Effector memory CD4-positive, alpha-beta T cell (primary cell): Measurements from ENCODE around the gene SEPTIN1.
A peak's percentile ranks its signal among the peaks of the same experiment; 100 is the strongest.

Experiments used
- DNase-seq, 3 donors: peaks; one replicate each; pipeline ENCODE4 v3.0.0-alpha.2; 2020
- H3K27ac ChIP-seq: 2 replicates; pipeline ENCODE4 v1.7.0; 2013; ENCODE audit warnings: mild to moderate bottlenecking, low read length, moderate library complexity; ENCODE audit not compliant: insufficient read depth, poor library complexity, severe bottlenecking
- H3K27me3 ChIP-seq: replicated peaks from 2 replicates; pipeline ENCODE4 v1.7.0; 2013; ENCODE audit warnings: mild to moderate bottlenecking, low read length; ENCODE audit not compliant: insufficient read depth, control insufficient read depth, poor library complexity, severe bottlenecking
- H3K36me3 ChIP-seq: 2 replicates; pipeline ENCODE4 v1.7.0; 2013; ENCODE audit warnings: mild to moderate bottlenecking, low read length, moderate library complexity; ENCODE audit not compliant: control insufficient read depth, insufficient read depth
- H3K4me1 ChIP-seq: 2 replicates; pipeline ENCODE4 v1.7.0; 2013; ENCODE audit warnings: low read length, mild to moderate bottlenecking; ENCODE audit not compliant: control insufficient read depth, insufficient read depth, poor library complexity, severe bottlenecking
- H3K4me3 ChIP-seq: 2 replicates; pipeline ENCODE4 v1.7.0; 2013; ENCODE audit warnings: low read length, low read depth, mild to moderate bottlenecking; ENCODE audit not compliant: insufficient read depth, poor library complexity, severe bottlenecking
- H3K9me3 ChIP-seq: 2 replicates; pipeline ENCODE4 v1.7.0; 2013; ENCODE audit warnings: mild to moderate bottlenecking, low read length, moderate library complexity; ENCODE audit not compliant: control insufficient read depth

Gene SEPTIN1

DNA sequence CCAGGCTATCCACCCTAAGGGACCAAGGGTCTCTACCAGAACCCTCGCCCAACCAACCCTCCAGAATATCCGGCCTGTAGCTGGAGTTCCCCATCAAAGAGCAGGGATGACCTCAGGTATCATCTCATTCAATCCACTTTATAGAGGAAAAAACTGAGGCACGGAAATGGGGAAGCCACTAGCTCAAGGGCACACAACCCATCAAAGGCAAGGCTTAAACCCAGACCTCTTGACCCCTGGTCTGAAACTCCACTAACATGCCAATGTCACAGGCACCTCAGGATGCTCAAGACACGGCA lies 13.6 kb downstream of the SEPTIN1 start:
- Histone ChIP-seq H3K27ac (peak overlapping the region; percentile 65), H3K27me3 (no peaks in the 10 kb centered on the region), H3K4me3 (peak overlapping the region; percentile 73), H3K36me3 (peaks cover 15% of the 10 kb centered on the region), H3K9me3 (no peaks in the 10 kb centered on the region), H3K4me1 (peaks cover 27% of the 10 kb centered on the region)
- DNase-seq = no peak

DNA sequence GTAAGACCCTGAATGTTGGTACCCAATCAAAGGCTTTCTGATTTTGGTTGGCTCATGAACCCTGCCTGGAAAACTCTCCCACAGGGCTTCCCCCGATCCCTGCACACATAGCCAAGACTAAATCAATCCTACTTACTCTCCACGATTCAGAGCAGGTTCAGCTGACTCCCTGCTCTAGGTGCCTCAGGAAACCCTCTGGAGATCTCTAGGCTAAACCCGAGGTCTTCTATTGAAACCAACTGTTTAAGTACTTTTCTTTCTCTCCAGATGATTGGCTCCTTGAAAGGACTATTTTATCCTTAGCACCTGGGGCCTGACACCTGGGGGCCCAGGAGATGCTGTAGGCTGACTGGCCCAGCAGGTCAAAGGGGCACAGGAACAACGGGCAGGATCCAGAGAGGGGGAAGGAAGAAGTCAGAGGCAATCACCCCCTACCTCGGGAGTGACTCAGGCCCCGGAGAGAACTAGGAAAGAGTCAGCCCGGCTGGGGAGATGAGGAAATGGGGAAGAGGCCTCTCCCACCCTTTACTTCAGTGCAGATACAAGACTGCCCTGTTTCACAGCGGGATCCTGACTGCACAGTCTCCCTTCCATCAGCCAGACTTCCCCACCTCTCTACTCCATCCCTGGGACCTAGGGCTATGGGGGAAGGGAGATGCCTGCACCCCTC lies 14.1 kb downstream of the SEPTIN1 start:
- Histone ChIP-seq H3K4me3 (peak overlapping the region; percentile 73), H3K9me3 (no peaks in the 10 kb centered on the region), H3K4me1 (peaks cover 27% of the 10 kb centered on the region), H3K27me3 (no peaks in the 10 kb centered on the region), H3K27ac (peak overlapping the region; percentile 65), H3K36me3 (peaks cover 20% of the 10 kb centered on the region)
- no peak for DNase-seq

DNA sequence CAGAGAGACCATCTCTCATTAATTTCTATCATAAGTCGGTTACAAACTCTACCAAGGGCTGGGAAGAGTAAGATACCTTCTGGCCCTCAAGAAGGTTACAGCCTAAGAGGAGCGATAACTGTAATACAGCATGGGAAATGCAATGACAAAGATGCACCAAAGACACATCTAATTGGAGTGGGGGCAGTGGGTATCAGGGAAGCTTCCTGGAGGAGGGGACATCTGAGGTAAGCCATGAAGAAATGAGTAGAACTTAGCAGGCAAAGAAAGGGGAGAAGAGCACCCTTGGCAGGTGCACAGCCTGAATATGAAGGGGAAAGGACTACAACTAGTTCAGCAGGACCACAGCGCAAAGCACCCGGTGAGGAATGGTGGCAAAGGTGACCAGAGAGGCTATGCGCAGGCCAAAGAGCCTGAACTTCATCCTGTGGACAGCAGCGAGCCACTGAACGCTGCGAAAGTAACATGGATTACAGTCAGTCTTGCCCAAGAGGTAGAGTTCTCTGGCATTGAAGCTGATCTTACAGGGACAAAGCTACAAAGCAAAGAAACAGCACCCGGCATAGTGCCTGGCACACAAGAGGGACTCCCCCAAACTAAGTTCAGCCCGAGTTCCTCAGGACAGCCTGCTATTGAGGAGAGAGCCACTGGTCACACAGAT lies 14.9 kb downstream of the SEPTIN1 start:
- H3K9me3 ChIP-seq = no peaks in the 10 kb centered on the region
- H3K4me1 ChIP-seq = peaks cover 27% of the 10 kb centered on the region
- no peak for DNase-seq
- no peak overlapping the region for H3K27ac ChIP-seq
- H3K4me3 ChIP-seq = no peak overlapping the region
- peaks cover 22% of the 10 kb centered on the region for H3K36me3 ChIP-seq
- no peaks in the 10 kb centered on the region for H3K27me3 ChIP-seq

DNA sequence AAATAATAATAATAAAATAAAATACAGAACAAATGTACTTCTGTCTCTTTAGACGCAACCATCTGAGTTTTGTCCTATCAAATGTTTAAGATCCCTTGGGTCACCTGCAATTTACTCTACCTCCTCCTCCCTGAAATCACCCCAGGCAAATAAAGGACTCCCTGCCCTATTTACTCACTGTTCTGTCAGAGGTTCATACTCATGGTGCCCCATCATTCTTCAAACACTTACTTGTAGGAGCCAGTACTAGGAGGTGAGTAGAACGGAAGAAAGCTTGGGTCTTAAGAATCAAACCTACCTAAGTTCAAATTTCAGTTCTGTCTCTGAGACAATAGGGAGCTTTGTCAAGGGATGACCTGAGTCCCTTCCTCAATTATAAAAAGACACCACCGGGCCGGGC lies 15.8 kb downstream of the SEPTIN1 start:
- Histone ChIP-seq H3K9me3 (no peaks in the 10 kb centered on the region), H3K4me3 (no peak overlapping the region), H3K27me3 (no peaks in the 10 kb centered on the region), H3K27ac (no peak overlapping the region), H3K4me1 (peaks cover 25% of the 10 kb centered on the region), H3K36me3 (peaks cover 26% of the 10 kb centered on the region)
- DNase-seq = no peak

DNA sequence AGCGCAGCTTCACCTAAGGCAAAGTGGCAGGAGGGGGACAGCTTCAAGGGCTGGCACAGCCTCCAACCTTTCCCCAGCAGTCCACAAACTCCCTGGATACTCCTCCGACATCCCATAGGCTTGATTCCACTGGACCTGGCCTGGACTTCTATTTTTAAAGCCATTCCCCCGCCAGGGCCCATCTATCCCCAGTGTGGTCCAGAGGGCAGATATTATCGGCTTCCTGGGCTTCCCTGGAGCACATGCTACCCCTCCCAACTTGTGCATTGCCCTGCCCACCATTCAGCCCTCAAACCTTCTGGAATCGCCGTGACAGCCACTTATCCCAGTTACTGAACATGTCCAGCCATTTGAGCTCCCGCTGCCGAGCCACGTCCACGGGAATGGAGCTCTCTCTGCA lies 17.2 kb downstream of the SEPTIN1 start:
- DNase-seq = no peak
- Histone ChIP-seq H3K9me3 (no peaks in the 10 kb centered on the region), H3K4me1 (peaks cover 20% of the 10 kb centered on the region), H3K27ac (no peak overlapping the region), H3K27me3 (no peaks in the 10 kb centered on the region), H3K4me3 (no peak overlapping the region), H3K36me3 (peaks cover 31% of the 10 kb centered on the region)

DNA sequence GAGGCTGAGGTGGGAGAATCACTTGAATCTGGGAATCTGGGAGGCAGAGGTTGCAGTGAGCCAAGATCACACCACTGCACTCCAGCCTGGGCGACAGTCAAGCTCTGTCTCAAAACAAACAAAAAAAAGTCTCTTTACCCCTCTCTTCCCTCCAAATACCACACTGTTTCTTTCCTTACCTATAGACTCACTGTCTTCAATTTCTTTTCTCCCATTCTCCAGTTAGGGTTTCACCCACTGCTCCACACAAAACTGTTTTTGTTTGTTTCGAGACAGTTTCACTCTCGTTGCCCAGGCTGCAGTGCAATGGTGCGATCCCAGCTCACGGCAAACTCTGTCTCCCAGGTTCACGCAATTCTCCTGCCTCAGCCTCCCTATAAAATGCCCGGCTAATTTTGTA lies 21.2 kb downstream of the SEPTIN1 start:
- H3K9me3 ChIP-seq = no peaks in the 10 kb centered on the region
- no peak overlapping the region for H3K4me3 ChIP-seq
- H3K27me3 ChIP-seq = no peaks in the 10 kb centered on the region
- peaks cover 4% of the 10 kb centered on the region for H3K4me1 ChIP-seq
- peaks cover 50% of the 10 kb centered on the region for H3K36me3 ChIP-seq
- no peak overlapping the region for H3K27ac ChIP-seq
- DNase-seq = no peak

DNA sequence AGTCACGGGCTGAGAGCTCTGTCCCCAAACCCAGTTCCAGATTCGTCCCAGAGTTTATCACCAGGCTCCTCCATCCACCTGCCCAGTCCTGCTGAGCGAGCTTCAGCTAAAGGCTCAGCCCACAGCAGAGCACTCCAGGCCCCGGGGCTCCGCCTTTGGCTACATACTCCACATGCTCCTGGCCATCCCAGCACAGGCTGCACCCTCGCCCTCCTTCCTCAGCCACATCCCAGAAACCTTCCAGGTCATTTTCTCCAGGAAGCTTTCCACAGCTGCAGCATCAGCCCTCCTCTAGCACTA lies 22.5 kb downstream of the SEPTIN1 start:
- Histone ChIP-seq H3K4me1 (peaks cover 12% of the 10 kb centered on the region), H3K36me3 (peaks cover 41% of the 10 kb centered on the region), H3K27ac (no peak overlapping the region), H3K4me3 (no peak overlapping the region), H3K9me3 (no peaks in the 10 kb centered on the region), H3K27me3 (no peaks in the 10 kb centered on the region)
- no peak for DNase-seq

DNA sequence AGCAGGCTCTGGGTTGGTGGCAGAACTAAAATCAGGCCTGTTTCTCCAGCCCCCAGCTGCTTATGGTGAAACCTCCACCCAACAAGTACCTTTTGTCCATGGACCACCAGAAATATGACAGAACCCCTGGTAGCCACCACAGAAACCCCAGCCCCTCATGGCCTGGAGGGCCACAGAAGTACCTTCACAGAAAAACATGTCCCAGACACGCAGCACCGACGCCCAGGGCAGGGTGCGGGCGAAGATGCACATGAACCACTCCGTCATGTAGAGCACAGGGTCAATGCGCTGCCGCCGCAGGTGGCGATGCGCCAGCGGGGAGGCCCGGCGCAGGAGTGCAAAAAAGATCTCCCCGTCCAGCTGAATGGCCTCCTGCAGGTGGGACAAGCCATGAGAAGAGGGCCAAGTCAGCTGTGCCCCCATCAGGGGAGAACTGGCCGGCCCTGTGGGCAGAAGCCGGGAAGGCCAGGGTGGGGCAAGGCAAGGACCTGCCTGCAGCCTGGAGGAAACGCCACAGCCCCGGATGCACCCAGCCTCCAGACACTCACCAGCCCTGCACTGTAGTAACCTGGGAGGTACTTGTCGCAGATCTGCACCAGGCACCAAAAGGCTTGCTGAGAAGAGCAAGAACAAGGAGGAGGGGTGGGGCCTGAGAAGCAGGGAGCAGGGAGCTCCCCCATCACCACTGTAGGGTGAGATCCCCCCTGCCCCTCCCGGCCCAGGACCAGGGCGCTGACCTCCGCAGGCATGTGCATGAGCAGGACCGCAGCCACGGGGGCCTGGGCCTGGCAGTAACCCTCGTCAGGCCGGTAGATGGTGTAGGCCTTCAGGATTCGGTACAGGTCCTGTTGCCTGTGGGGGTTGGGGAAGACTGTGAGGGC lies 23.1 kb downstream of the SEPTIN1 start:
- no peak overlapping the region for H3K27ac ChIP-seq
- H3K4me3 ChIP-seq = no peak overlapping the region
- H3K4me1 ChIP-seq = peaks cover 17% of the 10 kb centered on the region
- H3K27me3 ChIP-seq = no peaks in the 10 kb centered on the region
- H3K9me3 ChIP-seq = no peaks in the 10 kb centered on the region
- no peak for DNase-seq
- peaks cover 37% of the 10 kb centered on the region for H3K36me3 ChIP-seq

DNA sequence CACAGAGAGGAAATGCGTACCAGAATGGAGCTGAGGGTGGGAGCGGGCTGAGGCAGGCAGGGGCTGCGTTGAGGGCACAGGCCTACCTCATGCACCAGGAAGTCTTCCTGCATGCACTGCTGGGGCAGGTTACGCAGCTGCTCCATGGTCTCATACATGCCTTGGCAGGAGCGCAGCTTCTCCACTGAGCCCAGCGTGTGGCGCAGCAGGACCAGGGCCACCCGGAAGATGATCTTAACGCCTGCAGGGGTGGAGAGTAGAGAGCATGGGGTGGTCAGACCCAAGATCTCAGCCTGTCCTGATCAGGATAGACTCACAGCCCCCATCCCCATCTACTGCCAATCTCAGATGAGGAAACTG lies 23.8 kb downstream of the SEPTIN1 start:
- no peak overlapping the region for H3K4me3 ChIP-seq
- peaks cover 24% of the 10 kb centered on the region for H3K4me1 ChIP-seq
- H3K36me3 ChIP-seq = peaks cover 33% of the 10 kb centered on the region

More for the DNA sequence above, 23.8 kb downstream of the SEPTIN1 start:
- H3K27me3 ChIP-seq = no peaks in the 10 kb centered on the region
- no peak for DNase-seq
- no peaks in the 10 kb centered on the region for H3K9me3 ChIP-seq
- H3K27ac ChIP-seq = no peak overlapping the region
